Panc1 (cell line): ENCODE results near the gene MAP1A. TPM values are rescaled to one million over a fixed set of nuclear protein-coding genes. Genes with fewer than 3 reads are reported as not detected.

ENCODE experiments used
- ATAC-seq: fragments of 200-7000 bp; cut with Tn5 transposase; 2 replicates; pipeline ENCODE4 v1.9.1; 2020; ENCODE audit warnings: mild to moderate bottlenecking, moderate library complexity
- BruUV-seq: library from RNA; stranded (reverse); fragments of 400-500 nt; replicated peaks from 2 replicates; lab custom pipeline; 2021; lab: Mats Ljungman, UMichigan
- CTCF ChIA-PET: fragments of 300-600 bp; sonication (Branson Sonifier 250); formaldehyde crosslinking; loops from one replicate; lab custom pipeline; 2022; ENCODE audit warnings: antibody characterized with exemption; lab: Charles Lee
- POLR2A ChIA-PET: fragments of 300-600 bp; sonication (Branson Sonifier 250); formaldehyde crosslinking; loops from one replicate; lab custom pipeline; 2022; ENCODE audit warnings: antibody characterized with exemption; lab: Charles Lee
- DNase-seq: peaks from one replicate; pipeline ENCODE4 v3.0.0-alpha.2; 2010; ENCODE audit warnings: low read depth, low spot score
- H3K27ac ChIP-seq: 2 replicates; pipeline ENCODE4 v1.5.1; 2011; ENCODE audit warnings: mild to moderate bottlenecking, low read length, inconsistent platforms
- H3K27me3 ChIP-seq: fragments of 200-500 bp; sonication (Bioruptor generic); 2 replicates; pipeline ENCODE4 v1.6.0; 2014; ENCODE audit warnings: low read length, inconsistent platforms; ENCODE audit not compliant: control insufficient read depth, insufficient read depth
- H3K36me3 ChIP-seq: fragments of 200-500 bp; sonication (Bioruptor generic); 2 replicates; pipeline ENCODE4 v1.5.1; 2014; ENCODE audit warnings: inconsistent platforms, mild to moderate bottlenecking, low read length, moderate library complexity; ENCODE audit not compliant: control insufficient read depth, insufficient read depth
- H3K4me1 ChIP-seq: 2 replicates; pipeline ENCODE4 v1.5.1; 2011; ENCODE audit warnings: inconsistent platforms, mild to moderate bottlenecking, low read length, moderate library complexity; ENCODE audit not compliant: control insufficient read depth, insufficient read depth
- H3K4me3 ChIP-seq, 2 experiments: 2 replicates each; pipeline ENCODE4 v1.5.1; 2011 to 2012; ENCODE audit warnings: low read depth in 2 of 2, low read length in 2 of 2, mild to moderate bottlenecking in 2 of 2, inconsistent platforms in 1 of 2, moderate library complexity in 1 of 2
- H3K9me3 ChIP-seq: fragments of 200-500 bp; sonication (Bioruptor generic); 2 replicates; pipeline ENCODE4 v1.5.1; 2014; ENCODE audit warnings: low read depth, mild to moderate bottlenecking, inconsistent platforms, low read length, moderate library complexity; ENCODE audit not compliant: control insufficient read depth, insufficient read depth
- CTCF ChIP-seq: fragments of 450-650 bp; IDR thresholded peaks from 2 replicates; pipeline ENCODE4 v1.5.1; 2017; ENCODE audit warnings: mild to moderate bottlenecking
- POLR2AphosphoS5 ChIP-seq: IDR thresholded peaks from 2 replicates; pipeline ENCODE4 v1.6.1; 2012; ENCODE audit warnings: mild to moderate bottlenecking, low read depth, low read length, moderate library complexity
- REST ChIP-seq, 2 experiments: IDR thresholded peaks; 2 replicates each; pipeline ENCODE4 v1.6.1; 2011 to 2012; ENCODE audit warnings: low read depth in 2 of 2, control low read depth in 1 of 2, low read length in 1 of 2, mild to moderate bottlenecking in 1 of 2, moderate library complexity in 1 of 2; ENCODE audit not compliant: insufficient read depth in 1 of 2
- SIN3A ChIP-seq: IDR thresholded peaks from 2 replicates; pipeline ENCODE4 v1.6.1; 2012; ENCODE audit warnings: low read depth, mild to moderate bottlenecking, low read length, moderate library complexity, borderline replicate concordance; ENCODE audit not compliant: insufficient read depth
- TCF7L2 ChIP-seq: IDR thresholded peaks from 2 replicates; pipeline ENCODE4 v1.6.1; 2011; ENCODE audit warnings: mild to moderate bottlenecking, low read depth, low read length, inconsistent platforms
- in situ Hi-C: cut with HindIII; loops from 2 replicates; pipeline ENCODE4 v1.10.0; 2016; ENCODE audit warnings: low sequenced_read_pairs, low pct_unique_long_range_greater_than_20kb
- intact Hi-C: fragments of 100-400 bp; cut with micrococcal nuclease; formaldehyde crosslinking; loops from one replicate; pipeline ENCODE4 v1.10.0; 2022; ENCODE audit not compliant: unreplicated experiment
- total RNA-seq: library from RNA; stranded (reverse); gene quantifications from one replicate; pipeline ENCODE4 v1.2.1, GENCODE V29; 2021; ENCODE audit not compliant: unreplicated experiment

MAP1A gene
- total RNA-seq, 1 experiment from 2014 or later, result 1.6 TPM

GRCh38 chr15:43471975-43472374 is 45.4 kb upstream of the MAP1A start:
- intact Hi-C loops (no loop called here), in situ Hi-C loops (no loop called here)
- TF ChIP-seq POLR2AphosphoS5 (no peak), TCF7L2 (no peak), CTCF (no peak), SIN3A (no peak), REST (IDR thresholded peaks at IDR 0.05; ENCODE audit: insufficient read depth in 1 of 2, low read depth in 2 of 2, low read length in 1 of 2) (no peak)
- Histone ChIP-seq H3K27ac (no peak overlapping the region), H3K4me1 (no peaks in the 10 kb centered on the region), H3K4me3 (no peak overlapping the region), H3K9me3 (no peaks in the 10 kb centered on the region), H3K27me3 (no peaks in the 10 kb centered on the region), H3K36me3 (peaks cover 42% of the 10 kb centered on the region)
- no peak for ATAC-seq
- ChIA-PET POLR2A (interaction anchor here (0.5 kb wide), 1 partner anchor 10 kb away, joined by 5 read pairs; no protein-coding TSS in a partner anchor), CTCF (no interaction called here)
- TSS peak; percentile 10 for BruUV-seq
- DNase-seq, result no peak

- intact Hi-C loops, result no loop called here
- Histone ChIP-seq H3K4me1 (no peaks in the 10 kb centered on the region), H3K4me3 (no peak overlapping the region), H3K9me3 (no peaks in the 10 kb centered on the region), H3K27me3 (no peaks in the 10 kb centered on the region), H3K27ac (no peak overlapping the region), H3K36me3 (peaks cover 44% of the 10 kb centered on the region)
- TF ChIP-seq CTCF, result no peak
- no peak for TF ChIP-seq SIN3A
- TF ChIP-seq POLR2AphosphoS5, result no peak
- TF ChIP-seq REST (IDR thresholded peaks at IDR 0.05; ENCODE audit: insufficient read depth in 1 of 2, low read depth in 2 of 2, low read length in 1 of 2), result no peak
- no peak for TF ChIP-seq TCF7L2
- POLR2A ChIA-PET, result no interaction called here
- BruUV-seq, result no TSS peak
- CTCF ChIA-PET, result no interaction called here
- in situ Hi-C loops, result no loop called here
- ATAC-seq (no peak), DNase-seq (no peak)
These were observed 43.5 kb upstream of the MAP1A start for GRCh38 chr15:43473885-43474284.
